HG03520 (cell line): ENCODE measurements around the gene PLXDC1.

Experiments used
- ATAC-seq: cut with Tn5 transposase; IDR thresholded peaks from one replicate; pipeline ENCODE4 v1.9.1; 2021; ENCODE audit warnings: mild to moderate bottlenecking, moderate library complexity; ENCODE audit not compliant: unreplicated experiment

PLXDC1 gene

DNA sequence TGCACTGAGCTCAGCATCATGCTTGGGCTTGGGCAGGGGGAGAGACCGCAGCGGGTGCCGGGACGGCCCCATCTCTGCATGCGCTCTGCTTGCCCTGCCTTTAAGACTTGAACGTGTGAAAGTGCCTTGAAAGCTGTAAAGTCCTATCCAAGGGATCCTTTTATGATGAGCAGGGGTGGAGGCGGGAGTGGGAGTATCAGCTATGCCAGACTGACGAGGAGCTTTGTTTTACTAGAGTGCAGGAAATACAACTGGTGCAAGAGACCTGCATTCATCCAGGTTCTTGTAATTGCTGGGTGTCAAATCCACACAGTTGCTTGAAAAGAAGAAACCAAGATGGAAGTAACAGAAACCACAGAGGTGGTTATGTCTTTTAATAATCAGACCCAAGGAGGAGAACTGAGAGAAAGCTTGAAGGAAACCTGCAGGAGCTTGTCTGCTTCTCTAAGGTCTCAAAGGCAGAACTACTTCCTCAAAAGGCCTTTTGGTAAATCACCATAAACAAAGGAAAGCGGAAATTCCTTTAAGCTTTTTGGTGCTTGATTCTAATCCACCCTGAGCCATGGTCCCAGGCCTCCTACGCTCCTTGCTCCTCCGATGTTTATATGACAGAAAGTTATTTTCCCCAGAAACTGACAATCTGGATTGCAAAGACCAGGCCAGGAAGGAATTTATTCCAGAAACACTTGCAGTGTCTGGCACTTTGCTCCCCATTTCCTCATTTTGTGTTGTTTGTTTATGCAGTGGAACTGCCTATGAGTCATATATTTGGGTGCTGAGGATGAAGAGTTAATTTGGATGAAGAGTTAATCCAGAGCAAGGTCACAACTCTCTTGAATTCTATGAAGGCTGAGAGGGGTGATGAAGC lies 132.9 kb downstream of the PLXDC1 start:
- ATAC-seq, result no peak

- ATAC-seq, result no peak
Measured at GRCh38 chr17:39016193-39017153, 135.0 kb downstream of the PLXDC1 start.

DNA sequence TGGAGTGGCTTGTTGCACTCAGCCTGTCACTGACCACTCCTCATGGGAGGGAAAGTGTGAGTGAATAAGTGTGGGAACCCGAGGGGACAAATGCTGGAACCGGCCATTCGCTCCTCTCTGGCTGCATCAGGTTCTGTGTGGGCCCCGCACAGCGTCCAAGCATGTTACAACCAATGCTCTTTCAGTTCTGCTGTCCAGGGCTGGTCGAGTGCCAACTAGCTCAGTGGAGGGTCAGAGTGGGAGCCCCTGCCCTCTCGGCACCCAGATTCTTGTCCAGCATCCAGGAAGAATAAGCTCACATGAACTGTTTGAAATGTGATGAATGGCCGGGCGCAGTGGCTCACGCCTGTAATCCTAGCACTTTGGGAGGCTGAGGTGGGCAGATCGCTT lies 135.9 kb downstream of the PLXDC1 start:
- no peak for ATAC-seq

DNA sequence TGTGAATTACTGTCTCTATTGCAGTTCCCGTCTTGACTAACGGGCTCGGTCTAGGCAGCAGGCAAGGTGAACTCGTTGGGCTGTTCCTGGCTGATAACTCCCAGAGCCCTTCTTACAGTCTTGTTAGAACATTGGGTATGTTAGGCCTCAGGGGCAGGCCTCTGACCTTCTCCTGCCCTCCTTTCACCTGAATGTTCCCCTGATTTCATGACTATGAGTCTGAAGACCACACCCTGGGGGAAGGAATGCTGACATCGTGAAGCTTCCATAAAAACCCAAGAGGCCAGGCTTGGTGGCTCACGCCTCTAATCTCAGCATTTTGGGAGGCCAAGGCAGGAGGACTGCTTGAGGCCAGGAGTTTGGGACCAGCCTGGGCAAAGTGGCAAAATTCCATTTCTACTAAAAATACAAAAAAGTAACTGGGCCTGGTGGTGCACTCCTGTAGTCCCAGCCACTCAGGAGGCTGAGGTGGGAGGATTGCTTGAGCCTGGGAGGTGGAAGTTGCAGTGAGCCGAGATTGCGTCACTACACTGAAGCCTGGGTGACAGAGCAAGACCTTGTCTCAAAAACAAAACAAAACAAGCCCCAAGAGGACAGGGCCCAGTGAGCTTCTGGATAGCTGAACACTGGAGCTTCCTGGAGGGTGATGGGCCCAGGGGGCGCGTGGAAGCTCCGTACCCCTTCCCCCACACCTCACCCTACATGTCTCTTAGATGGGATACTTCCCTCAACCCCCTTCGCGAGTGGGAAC lies 136.5 kb downstream of the PLXDC1 start:
- no peak for ATAC-seq

- ATAC-seq, result no peak
Measured at GRCh38 chr17:39014044-39014794, 137.2 kb downstream of the PLXDC1 start.
